ENCODE data around the gene TMEM184B.
"Not testable (repeated sequence)": the region's sequence is repeated elsewhere in the genome, so short reads cannot be mapped to it uniquely, and the experiment has no call there.

TMEM184B gene

GRCh38 chr22:38248280-38248679 lies 24.5 kb downstream of the TMEM184B start:
- DNase-seq = no peak

GRCh38 chr22:38247713-38248112 lies 25.1 kb downstream of the TMEM184B start:
- DNase-seq = no peak

- DNase-seq = no peak
These were observed 26.1 kb downstream of the TMEM184B start for GRCh38 chr22:38246692-38247091.

- DNase-seq = no peak
These were observed 26.7 kb downstream of the TMEM184B start for GRCh38 chr22:38246046-38246658.

- no peak for DNase-seq
These were observed 28.7 kb downstream of the TMEM184B start for GRCh38 chr22:38244106-38244505.

GRCh38 chr22:38243007-38243765 lies 29.6 kb downstream of the TMEM184B start:
- peak; percentile 61 to 82 for DNase-seq

GRCh38 chr22:38240734-38241252 lies 32.0 kb downstream of the TMEM184B start:
- DNase-seq = no peak

GRCh38 chr22:38239101-38239761 lies 33.6 kb downstream of the TMEM184B start:
- DNase-seq = no peak

- no peak for DNase-seq
These were observed 34.2 kb downstream of the TMEM184B start for GRCh38 chr22:38238519-38239071.

GRCh38 chr22:38236786-38237185 lies 36.0 kb downstream of the TMEM184B start:
- DNase-seq = no peak

- no peak for DNase-seq
These were observed 37.5 kb downstream of the TMEM184B start for GRCh38 chr22:38235240-38235850.

GRCh38 chr22:38233856-38234255 lies 39.0 kb downstream of the TMEM184B start:
- not testable (repeated sequence) for DNase-seq

GRCh38 chr22:38233427-38233826 lies 39.4 kb downstream of the TMEM184B start:
- DNase-seq = no peak

GRCh38 chr22:38232196-38232595 lies 40.6 kb downstream of the TMEM184B start:
- DNase-seq = no peak

- no peak for DNase-seq
These were observed 41.9 kb downstream of the TMEM184B start for GRCh38 chr22:38230916-38231315.

- peak in 1 of 2 experiments; percentile 41 for DNase-seq
These were observed 42.5 kb downstream of the TMEM184B start for GRCh38 chr22:38230108-38230825.

GRCh38 chr22:38228873-38229740 lies 43.7 kb downstream of the TMEM184B start:
- no peak for DNase-seq

- no peak for DNase-seq
These were observed 44.4 kb downstream of the TMEM184B start for GRCh38 chr22:38228326-38228872.

GRCh38 chr22:38226853-38227649 lies 45.8 kb downstream of the TMEM184B start:
- no peak for DNase-seq
